Measurements from ENCODE around the gene MEGF6. TPM values are rescaled to one million over a fixed set of nuclear protein-coding genes. Genes with fewer than 3 reads are reported as not detected.

MEGF6 gene
- total RNA-seq, 1 donor from 2014 or later: 35.4 TPM

GRCh38 chr1:3553166-3553939 lies 58.0 kb downstream of the MEGF6 start:
- intact Hi-C loops (cut with DNase I): no loop called here
- ATAC-seq (no peak), DNase-seq (ENCODE audit: low spot score) (no peak)

GRCh38 chr1:3552751-3553150 lies 58.6 kb downstream of the MEGF6 start:
- intact Hi-C loops (cut with DNase I): no loop called here
- DNase-seq (ENCODE audit: low spot score) (no peak), ATAC-seq (no peak)

GRCh38 chr1:3552176-3552575 lies 59.1 kb downstream of the MEGF6 start:
- ATAC-seq: no peak
- intact Hi-C loops (cut with DNase I): no loop called here
- DNase-seq (ENCODE audit: low spot score): no peak

GRCh38 chr1:3551711-3552110 lies 59.6 kb downstream of the MEGF6 start:
- ATAC-seq: no peak
- DNase-seq (ENCODE audit: low spot score): no peak
- intact Hi-C loops (cut with DNase I): no loop called here

GRCh38 chr1:3551290-3551678 lies 60.0 kb downstream of the MEGF6 start:
- ATAC-seq (no peak), DNase-seq (ENCODE audit: low spot score) (no peak)
- intact Hi-C loops (cut with DNase I): no loop called here

GRCh38 chr1:3550511-3551289 lies 60.6 kb downstream of the MEGF6 start:
- intact Hi-C loops (cut with DNase I): no loop called here
- no peak for DNase-seq (ENCODE audit: low spot score)
- ATAC-seq: no peak

GRCh38 chr1:3548895-3549294 lies 62.4 kb downstream of the MEGF6 start:
- ATAC-seq (no peak), DNase-seq (ENCODE audit: low spot score) (no peak)
- intact Hi-C loops (cut with DNase I): loop anchor here (5.0 kb wide), 1 partner anchor 1578 kb away; no protein-coding TSS in a partner anchor

- ATAC-seq: no peak
These were observed 63.0 kb downstream of the MEGF6 start for GRCh38 chr1:3548156-3548893.

GRCh38 chr1:3547055-3548005 lies 64.0 kb downstream of the MEGF6 start:
- ATAC-seq (no peak), DNase-seq (ENCODE audit: low spot score) (no peak)
- intact Hi-C loops (cut with DNase I): loop anchor here (5.0 kb wide), 1 partner anchor 1580 kb away; no protein-coding TSS in a partner anchor

More at GRCh38 chr1:3548156-3548893, 63.0 kb downstream of the MEGF6 start:
- intact Hi-C loops (cut with DNase I): loop anchor here (5.0 kb wide), 1 partner anchor 1579 kb away; no protein-coding TSS in a partner anchor
- DNase-seq (ENCODE audit: low spot score): no peak

GRCh38 chr1:3546048-3546384 lies 65.3 kb downstream of the MEGF6 start:
- intact Hi-C loops (cut with DNase I): loop anchor here (5.0 kb wide), 1 partner anchor 1581 kb away; no protein-coding TSS in a partner anchor
- DNase-seq (ENCODE audit: low spot score) (no peak), ATAC-seq (no peak)

- DNase-seq (ENCODE audit: low spot score): no peak
- intact Hi-C loops (cut with DNase I): loop anchor here (5.0 kb wide), 1 partner anchor 1582 kb away; no protein-coding TSS in a partner anchor
These were observed 65.8 kb downstream of the MEGF6 start for GRCh38 chr1:3545363-3546047.

GRCh38 chr1:3544040-3544977 lies 67.0 kb downstream of the MEGF6 start:
- intact Hi-C loops (cut with DNase I): no loop called here
- no peak for ATAC-seq
- no peak for DNase-seq (ENCODE audit: low spot score)

More at GRCh38 chr1:3545363-3546047, 65.8 kb downstream of the MEGF6 start:
- ATAC-seq: no peak

- ATAC-seq (peak; percentile 59), DNase-seq (ENCODE audit: low spot score) (no peak)
- intact Hi-C loops (cut with DNase I): no loop called here
These were observed 68.0 kb downstream of the MEGF6 start for GRCh38 chr1:3543076-3544039.

- DNase-seq (ENCODE audit: low spot score) (no peak), ATAC-seq (no peak)
- intact Hi-C loops (cut with DNase I): no loop called here
These were observed 68.6 kb downstream of the MEGF6 start for GRCh38 chr1:3542676-3543075.

GRCh38 chr1:3541936-3542335 lies 69.4 kb downstream of the MEGF6 start:
- intact Hi-C loops (cut with DNase I): no loop called here
- no peak for DNase-seq (ENCODE audit: low spot score)
- no peak for ATAC-seq

- intact Hi-C loops (cut with DNase I): no loop called here
- ATAC-seq (no peak), DNase-seq (ENCODE audit: low spot score) (no peak)
These were observed 69.8 kb downstream of the MEGF6 start for GRCh38 chr1:3541465-3541864.
